ENCODE data around the gene BNIP3.

DNA sequence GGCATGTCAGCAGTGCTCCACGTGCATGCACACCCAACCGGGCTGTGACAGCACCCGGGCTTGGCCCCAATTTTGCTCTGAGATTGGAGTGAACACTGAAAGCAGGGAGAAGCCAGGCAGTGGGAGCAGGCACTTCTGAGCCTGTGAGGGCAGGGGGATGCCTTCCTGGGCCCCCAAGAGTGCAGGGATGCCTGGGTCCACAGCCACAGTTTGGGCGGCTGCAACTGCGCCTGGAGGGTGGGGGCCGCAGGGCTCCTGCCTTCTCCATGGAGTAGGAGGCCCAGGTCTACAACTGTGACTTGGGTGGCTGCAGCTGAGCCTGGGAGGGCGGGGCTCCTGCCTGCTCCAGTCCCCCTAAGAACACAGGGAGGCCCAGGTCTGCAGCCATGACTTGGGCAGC lies 37.6 kb upstream of the BNIP3 start:
- TF ChIP-seq ARNTL (CRISPR knock-in tag; IDR thresholded peaks at IDR 0.05; ENCODE audit: borderline replicate concordance, low read depth) (no peak), ZFP3 (CRISPR knock-in tag; IDR thresholded peaks at IDR 0.05) (no peak), TCF4 (CRISPR knock-in tag; IDR thresholded peaks at IDR 0.05; ENCODE audit: borderline replicate concordance) (no peak), OSR1 (CRISPR knock-in tag; IDR thresholded peaks at IDR 0.05) (no peak), TOX (CRISPR knock-in tag; IDR thresholded peaks at IDR 0.05; ENCODE audit: borderline replicate concordance) (no peak), PPARA (CRISPR knock-in tag; IDR thresholded peaks at IDR 0.05; ENCODE audit: borderline replicate concordance) (no peak), ZNF8 (CRISPR knock-in tag; IDR thresholded peaks at IDR 0.05) (no peak)
- TF ChIP-seq, protein P1, sequence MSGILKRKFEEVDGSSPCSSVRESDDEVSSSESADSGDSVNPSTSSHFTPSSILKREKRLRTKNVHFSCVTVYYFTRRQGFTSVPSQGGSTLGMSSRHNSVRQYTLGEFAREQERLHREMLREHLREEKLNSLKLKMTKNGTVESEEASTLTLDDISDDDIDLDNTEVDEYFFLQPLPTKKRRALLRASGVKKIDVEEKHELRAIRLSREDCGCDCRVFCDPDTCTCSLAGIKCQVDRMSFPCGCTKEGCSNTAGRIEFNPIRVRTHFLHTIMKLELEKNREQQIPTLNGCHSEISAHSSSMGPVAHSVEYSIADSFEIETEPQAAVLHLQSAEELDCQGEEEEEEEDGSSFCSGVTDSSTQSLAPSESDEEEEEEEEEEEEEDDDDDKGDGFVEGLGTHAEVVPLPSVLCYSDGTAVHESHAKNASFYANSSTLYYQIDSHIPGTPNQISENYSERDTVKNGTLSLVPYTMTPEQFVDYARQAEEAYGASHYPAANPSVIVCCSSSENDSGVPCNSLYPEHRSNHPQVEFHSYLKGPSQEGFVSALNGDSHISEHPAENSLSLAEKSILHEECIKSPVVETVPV (CRISPR knock-in tag; IDR thresholded peaks at IDR 0.05) = no peak
- TF ChIP-seq, protein P2, sequence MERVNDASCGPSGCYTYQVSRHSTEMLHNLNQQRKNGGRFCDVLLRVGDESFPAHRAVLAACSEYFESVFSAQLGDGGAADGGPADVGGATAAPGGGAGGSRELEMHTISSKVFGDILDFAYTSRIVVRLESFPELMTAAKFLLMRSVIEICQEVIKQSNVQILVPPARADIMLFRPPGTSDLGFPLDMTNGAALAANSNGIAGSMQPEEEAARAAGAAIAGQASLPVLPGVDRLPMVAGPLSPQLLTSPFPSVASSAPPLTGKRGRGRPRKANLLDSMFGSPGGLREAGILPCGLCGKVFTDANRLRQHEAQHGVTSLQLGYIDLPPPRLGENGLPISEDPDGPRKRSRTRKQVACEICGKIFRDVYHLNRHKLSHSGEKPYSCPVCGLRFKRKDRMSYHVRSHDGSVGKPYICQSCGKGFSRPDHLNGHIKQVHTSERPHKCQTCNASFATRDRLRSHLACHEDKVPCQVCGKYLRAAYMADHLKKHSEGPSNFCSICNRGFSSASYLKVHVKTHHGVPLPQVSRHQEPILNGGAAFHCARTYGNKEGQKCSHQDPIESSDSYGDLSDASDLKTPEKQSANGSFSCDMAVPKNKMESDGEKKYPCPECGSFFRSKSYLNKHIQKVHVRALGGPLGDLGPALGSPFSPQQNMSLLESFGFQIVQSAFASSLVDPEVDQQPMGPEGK (CRISPR knock-in tag; IDR thresholded peaks at IDR 0.05; ENCODE audit: borderline replicate concordance) = no peak

Measured in SK-N-SH treated with all-trans-retinoic acid at 6 μM for 48 hours (cell line).